Activated naive CD4-positive, alpha-beta T cell treated with anti-CD3 and anti-CD28 coated beads, Interleukin-2, amount 10 ng/mL, durations not matched to agents 7 days and 5 days (primary cell): ENCODE measurements around the gene CCDC192.
"Not testable (repeated sequence)": the region's sequence is repeated elsewhere in the genome, so short reads cannot be mapped to it uniquely, and the experiment has no call there.

ENCODE experiments used
- CTCF ChIA-PET: fragments of 350-600 bp; sonication (Branson Sonifier 250); formaldehyde crosslinking; loops from one replicate; lab custom pipeline; 2021; ENCODE audit warnings: antibody characterized with exemption; lab: Charles Lee
- DNase-seq: peaks from one replicate; pipeline ENCODE4 v3.0.0-alpha.2; 2020
- H3K27ac Mint-ChIP-seq: one replicate; pipeline ENCODE4 v1.8.0; 2021; ENCODE audit warnings: mild to moderate bottlenecking, moderate library complexity, mixed read lengths
- H3K27me3 Mint-ChIP-seq: one replicate; pipeline ENCODE4 v1.8.0; 2021; ENCODE audit warnings: mild to moderate bottlenecking, mixed read lengths
- H3K36me3 Mint-ChIP-seq: one replicate; pipeline ENCODE4 v1.8.0; 2021; ENCODE audit warnings: mixed read lengths
- H3K4me1 Mint-ChIP-seq: one replicate; pipeline ENCODE4 v1.8.0; 2021; ENCODE audit warnings: mixed read lengths
- H3K4me3 Mint-ChIP-seq: one replicate; pipeline ENCODE4 v1.8.0; 2021; ENCODE audit warnings: mild to moderate bottlenecking, moderate library complexity, mixed read lengths
- H3K9me3 Mint-ChIP-seq: one replicate; pipeline ENCODE4 v1.8.0; 2021; ENCODE audit warnings: mixed read lengths

The CCDC192 gene

GRCh38 chr5:127702926-127703561 lies at the start of gene CCDC192:
Gene CCDC192, plus strand, starts transcription at chr5:127703391. Its CDS starts 55 bp downstream, at chr5:127703446.
- CTCF ChIA-PET: interaction anchor here (0.7 kb wide), 1 partner anchor 139 kb away, joined by 3 read pairs; no protein-coding TSS in a partner anchor
- Mint-ChIP-seq H3K4me3 (no peak within 1 kb of the TSS), H3K4me1 (no peaks in the 10 kb centered on the region), H3K36me3 (no peaks in the 10 kb centered on the region), H3K9me3 (no peaks in the 10 kb centered on the region), H3K27ac (no peak within 1 kb of the TSS), H3K27me3 (no peaks in the 10 kb centered on the region)
- no peak for DNase-seq

- Mint-ChIP-seq H3K4me1 (no peaks in the 10 kb centered on the region), H3K9me3 (no peaks in the 10 kb centered on the region), H3K27ac (no peak overlapping the region), H3K27me3 (peaks cover 9% of the 10 kb centered on the region), H3K4me3 (no peak overlapping the region), H3K36me3 (no peaks in the 10 kb centered on the region)
- no peak for DNase-seq
- CTCF ChIA-PET: no interaction called here
Measured at GRCh38 chr5:127656825-127657224, 46.4 kb upstream of the CCDC192 start.

- Mint-ChIP-seq H3K9me3 (no peaks in the 10 kb centered on the region), H3K27me3 (peaks cover 5% of the 10 kb centered on the region), H3K4me3 (no peak overlapping the region), H3K4me1 (no peaks in the 10 kb centered on the region), H3K36me3 (no peaks in the 10 kb centered on the region), H3K27ac (no peak overlapping the region)
- CTCF ChIA-PET: no interaction called here
- DNase-seq: no peak
Measured at GRCh38 chr5:127660047-127660733, 43.0 kb upstream of the CCDC192 start.

GRCh38 chr5:127664093-127664492 lies 39.1 kb upstream of the CCDC192 start:
- Mint-ChIP-seq H3K4me3 (no peak overlapping the region), H3K27ac (no peak overlapping the region), H3K4me1 (no peaks in the 10 kb centered on the region), H3K27me3 (peaks cover 5% of the 10 kb centered on the region), H3K9me3 (no peaks in the 10 kb centered on the region), H3K36me3 (no peaks in the 10 kb centered on the region)
- DNase-seq: no peak
- CTCF ChIA-PET: no interaction called here

- H3K27me3 Mint-ChIP-seq: no peaks in the 10 kb centered on the region
- CTCF ChIA-PET: no interaction called here
- H3K27ac Mint-ChIP-seq: no peak overlapping the region
- no peak for DNase-seq
- no peaks in the 10 kb centered on the region for H3K36me3 Mint-ChIP-seq
- no peak overlapping the region for H3K4me3 Mint-ChIP-seq
- H3K4me1 Mint-ChIP-seq: no peaks in the 10 kb centered on the region
- no peaks in the 10 kb centered on the region for H3K9me3 Mint-ChIP-seq
Measured at GRCh38 chr5:127665641-127666040, 37.5 kb upstream of the CCDC192 start.

DNA sequence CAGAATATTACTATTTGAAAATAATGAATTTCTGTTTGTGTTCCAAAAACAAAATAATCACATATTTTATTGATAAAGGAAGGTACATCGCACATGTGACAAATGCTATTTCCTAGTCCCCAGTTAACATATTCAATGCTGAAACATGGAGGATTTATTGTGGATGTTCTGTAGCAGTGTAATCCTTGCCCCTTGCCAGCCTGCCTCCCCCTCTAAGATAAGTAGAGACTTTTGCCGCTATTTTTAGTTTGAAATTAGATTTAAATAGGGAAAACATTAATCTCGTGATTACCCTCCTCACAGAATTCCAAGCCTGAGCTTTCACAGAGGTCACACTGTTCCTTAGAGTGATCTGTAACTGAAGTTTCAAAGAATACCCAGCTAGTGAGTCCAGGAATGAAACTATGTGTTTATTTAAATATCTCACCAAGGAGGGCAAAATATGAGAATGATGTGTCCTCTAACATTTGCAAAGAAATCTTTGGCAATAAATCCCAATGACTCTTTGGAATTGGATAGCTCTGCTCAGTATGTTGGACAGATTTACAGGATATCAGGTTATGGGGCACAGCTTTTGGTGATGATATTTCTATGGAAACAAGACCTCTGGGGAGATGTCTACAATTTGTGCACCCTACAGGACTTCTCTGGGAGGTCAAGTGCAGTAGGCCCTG lies 37.0 kb upstream of the CCDC192 start:
- no peak for DNase-seq
- CTCF ChIA-PET: no interaction called here
- no peak overlapping the region for H3K4me3 Mint-ChIP-seq

DNA sequence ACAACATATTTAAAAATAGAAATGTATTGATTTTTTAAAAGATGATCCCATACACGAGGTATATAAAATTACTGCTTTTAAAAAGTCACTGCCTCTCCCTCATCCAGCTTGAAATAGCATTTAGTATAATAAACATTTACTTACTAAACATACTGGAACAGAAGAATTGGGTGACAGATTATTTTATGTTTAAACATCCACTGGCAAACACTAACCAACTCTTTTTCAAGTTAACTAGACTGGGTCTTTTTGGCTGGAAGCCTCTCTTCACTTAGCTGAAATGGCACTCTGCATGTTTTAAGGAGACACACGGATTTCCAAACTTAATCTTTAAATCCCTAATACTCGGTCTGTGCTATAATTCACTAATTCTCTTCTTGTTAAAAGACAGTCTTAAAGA lies 35.3 kb upstream of the CCDC192 start:
- CTCF ChIA-PET: no interaction called here
- Mint-ChIP-seq H3K9me3 (no peaks in the 10 kb centered on the region), H3K4me1 (no peaks in the 10 kb centered on the region), H3K4me3 (no peak overlapping the region), H3K27ac (no peak overlapping the region), H3K36me3 (no peaks in the 10 kb centered on the region), H3K27me3 (no peaks in the 10 kb centered on the region)
- no peak for DNase-seq

More for the DNA sequence above, 37.0 kb upstream of the CCDC192 start:
- no peaks in the 10 kb centered on the region for H3K27me3 Mint-ChIP-seq
- no peaks in the 10 kb centered on the region for H3K9me3 Mint-ChIP-seq
- no peaks in the 10 kb centered on the region for H3K4me1 Mint-ChIP-seq
- no peak overlapping the region for H3K27ac Mint-ChIP-seq
- no peaks in the 10 kb centered on the region for H3K36me3 Mint-ChIP-seq

- Mint-ChIP-seq H3K9me3 (no peaks in the 10 kb centered on the region), H3K27me3 (no peaks in the 10 kb centered on the region)
- CTCF ChIA-PET: no interaction called here
Measured at GRCh38 chr5:127671218-127671617, 32.0 kb upstream of the CCDC192 start.

GRCh38 chr5:127673117-127673800 lies 29.9 kb upstream of the CCDC192 start:
- Mint-ChIP-seq H3K27ac (no peak overlapping the region), H3K27me3 (no peaks in the 10 kb centered on the region), H3K36me3 (no peaks in the 10 kb centered on the region), H3K4me3 (no peak overlapping the region), H3K9me3 (no peaks in the 10 kb centered on the region), H3K4me1 (no peaks in the 10 kb centered on the region)
- DNase-seq: no peak
- CTCF ChIA-PET: no interaction called here

More at GRCh38 chr5:127671218-127671617, 32.0 kb upstream of the CCDC192 start:
- H3K27ac Mint-ChIP-seq: no peak overlapping the region
- no peak for DNase-seq
- H3K36me3 Mint-ChIP-seq: no peaks in the 10 kb centered on the region
- H3K4me3 Mint-ChIP-seq: no peak overlapping the region
- no peaks in the 10 kb centered on the region for H3K4me1 Mint-ChIP-seq

DNA sequence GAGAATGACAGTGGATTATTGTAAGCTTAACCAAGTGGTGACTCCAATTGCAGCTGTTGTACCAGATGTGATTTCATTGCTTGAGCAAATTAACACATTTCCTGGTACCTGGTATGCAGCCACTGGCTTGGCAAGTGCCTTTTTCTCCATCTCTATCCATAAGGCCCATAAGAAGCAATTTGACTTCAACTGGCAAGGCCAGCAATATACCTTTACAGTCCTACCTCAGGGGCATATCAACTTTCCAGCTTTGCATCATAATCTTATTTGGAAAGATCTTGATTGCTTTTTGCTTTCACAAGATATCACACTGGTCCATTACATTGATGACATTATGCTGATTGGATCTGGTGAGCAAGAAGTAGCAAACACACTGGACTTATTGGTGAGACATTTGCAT lies 26.2 kb upstream of the CCDC192 start:
- H3K27me3 Mint-ChIP-seq, H3K36me3 Mint-ChIP-seq, CTCF ChIA-PET, DNase-seq, H3K9me3 Mint-ChIP-seq, H3K27ac Mint-ChIP-seq, H3K4me3 Mint-ChIP-seq, H3K4me1 Mint-ChIP-seq: not testable (repeated sequence)

- CTCF ChIA-PET, H3K4me1 Mint-ChIP-seq, H3K27me3 Mint-ChIP-seq, H3K36me3 Mint-ChIP-seq, H3K4me3 Mint-ChIP-seq, H3K27ac Mint-ChIP-seq, H3K9me3 Mint-ChIP-seq, DNase-seq: not testable (repeated sequence)
Measured at GRCh38 chr5:127679691-127680330, 23.4 kb upstream of the CCDC192 start.

- Mint-ChIP-seq H3K4me1 (no peaks in the 10 kb centered on the region), H3K36me3 (no peaks in the 10 kb centered on the region), H3K27me3 (no peaks in the 10 kb centered on the region), H3K27ac (no peak overlapping the region), H3K9me3 (no peaks in the 10 kb centered on the region), H3K4me3 (no peak overlapping the region)
- no peak for DNase-seq
- CTCF ChIA-PET: no interaction called here
Measured at GRCh38 chr5:127680595-127680994, 22.6 kb upstream of the CCDC192 start.

DNA sequence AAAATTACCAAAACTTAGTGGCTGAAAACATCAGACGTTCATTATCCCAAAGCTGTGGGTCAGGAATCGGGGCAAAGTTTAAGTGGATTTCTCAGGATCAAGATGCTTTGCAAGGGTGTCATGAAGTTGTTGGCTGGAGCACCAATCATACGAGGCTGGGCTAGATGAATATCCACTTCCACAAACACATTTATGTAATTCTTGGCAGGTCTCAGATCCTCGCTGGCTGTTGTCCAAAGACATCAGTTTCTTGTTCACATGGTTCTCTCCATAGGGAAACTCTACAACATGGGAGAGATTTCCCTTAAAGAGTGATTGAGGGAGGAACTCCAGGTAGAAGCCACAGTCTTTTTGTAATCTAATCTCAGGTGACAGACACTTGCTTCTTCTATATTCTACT lies 20.2 kb upstream of the CCDC192 start:
- Mint-ChIP-seq H3K4me3 (no peak overlapping the region), H3K27me3 (no peaks in the 10 kb centered on the region), H3K36me3 (no peaks in the 10 kb centered on the region), H3K4me1 (no peaks in the 10 kb centered on the region), H3K27ac (no peak overlapping the region), H3K9me3 (no peaks in the 10 kb centered on the region)
- CTCF ChIA-PET: no interaction called here
- DNase-seq: no peak
